Measurements from ENCODE around the gene TUBB3. TPM values are rescaled to one million over a fixed set of nuclear protein-coding genes. Genes with fewer than 3 reads are reported as not detected.

The TUBB3 gene
- total RNA-seq, 1 experiment from 2014 or later, result 1,289 TPM

Other genes with a start within 250 kb of the TUBB3 start
- 11.9 and 40.4 TPM in 2 replicates for gene CDK10, start 236.7 kb upstream of the TUBB3 start, total RNA-seq (2014; rRNA removed; shearing (Covaris generic); ENCODE audit: low replicate concordance)
- 12.6 and 18.4 TPM in 2 replicates for gene SPATA2L, start 221.6 kb upstream of the TUBB3 start, total RNA-seq (2014; rRNA removed; shearing (Covaris generic); ENCODE audit: low replicate concordance)
- 6.4 and 7.2 TPM in 2 replicates for gene VPS9D1, start 202.4 kb upstream of the TUBB3 start, total RNA-seq (2014; rRNA removed; shearing (Covaris generic); ENCODE audit: low replicate concordance)
- gene ZNF276, start 201.8 kb upstream of the TUBB3 start, total RNA-seq (2014; rRNA removed; shearing (Covaris generic); ENCODE audit: low replicate concordance), result 4.5 and 4.9 TPM in 2 replicates
- gene FANCA, start 106.7 kb upstream of the TUBB3 start, total RNA-seq (2014; rRNA removed; shearing (Covaris generic); ENCODE audit: low replicate concordance), result 11.9 and 13.1 TPM in 2 replicates
- 5.0 and 5.3 TPM in 2 replicates for gene SPIRE2, start 94.9 kb upstream of the TUBB3 start, total RNA-seq (2014; rRNA removed; shearing (Covaris generic); ENCODE audit: low replicate concordance)
- 53.2 and 71.3 TPM in 2 replicates for gene TCF25, start 49.8 kb upstream of the TUBB3 start, total RNA-seq (2014; rRNA removed; shearing (Covaris generic); ENCODE audit: low replicate concordance)
- gene MC1R, start 4.5 kb upstream of the TUBB3 start, total RNA-seq (2014; rRNA removed; shearing (Covaris generic); ENCODE audit: low replicate concordance), result 12.1 and 21.1 TPM in 2 replicates
- 357 and 571 TPM in 2 replicates for gene DEF8, start 25.4 kb downstream of the TUBB3 start, total RNA-seq (2014; rRNA removed; shearing (Covaris generic); ENCODE audit: low replicate concordance)
- 28.0 and 37.3 TPM in 2 replicates for gene DBNDD1, start 96.1 kb downstream of the TUBB3 start, total RNA-seq (2014; rRNA removed; shearing (Covaris generic); ENCODE audit: low replicate concordance)
- gene PRDM7, start 154.0 kb downstream of the TUBB3 start, total RNA-seq (2014; rRNA removed; shearing (Covaris generic); ENCODE audit: low replicate concordance), result not detected in 2 replicates